VCaP (cell line): ENCODE data around the gene NCDN.

Source experiments
- H3K27ac ChIP-seq: fragments of 450-650 bp; 2 replicates; pipeline ENCODE4 v1.5.1; 2017
- TF ChIP-seq, protein P1 (sequence below): fragments of 450-650 bp; conservative IDR thresholded peaks from 2 replicates; pipeline ENCODE4 v1.5.1; 2017; ENCODE audit warnings: mild to moderate bottlenecking, moderate library complexity

The NCDN gene

DNA sequence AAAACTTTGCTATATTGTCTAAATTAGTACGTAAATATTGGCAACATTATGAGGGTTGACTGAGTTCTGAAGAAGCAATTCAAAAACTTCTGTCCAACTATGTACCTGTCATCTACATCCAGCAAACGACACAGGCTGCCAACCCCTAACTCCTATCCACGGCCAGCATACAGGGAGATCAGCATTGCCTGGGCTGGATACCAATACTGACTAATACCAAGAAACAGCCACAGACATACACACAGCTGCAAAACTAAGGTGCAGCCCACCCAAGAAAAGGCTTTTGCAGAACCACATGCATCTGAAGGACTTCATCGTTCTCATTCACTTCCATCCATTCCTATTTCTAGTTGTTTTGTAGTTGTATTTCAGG, 2.4 kb upstream of the NCDN start:
- peak overlapping the region; percentile 98 for H3K27ac ChIP-seq
- TF ChIP-seq, protein P1, sequence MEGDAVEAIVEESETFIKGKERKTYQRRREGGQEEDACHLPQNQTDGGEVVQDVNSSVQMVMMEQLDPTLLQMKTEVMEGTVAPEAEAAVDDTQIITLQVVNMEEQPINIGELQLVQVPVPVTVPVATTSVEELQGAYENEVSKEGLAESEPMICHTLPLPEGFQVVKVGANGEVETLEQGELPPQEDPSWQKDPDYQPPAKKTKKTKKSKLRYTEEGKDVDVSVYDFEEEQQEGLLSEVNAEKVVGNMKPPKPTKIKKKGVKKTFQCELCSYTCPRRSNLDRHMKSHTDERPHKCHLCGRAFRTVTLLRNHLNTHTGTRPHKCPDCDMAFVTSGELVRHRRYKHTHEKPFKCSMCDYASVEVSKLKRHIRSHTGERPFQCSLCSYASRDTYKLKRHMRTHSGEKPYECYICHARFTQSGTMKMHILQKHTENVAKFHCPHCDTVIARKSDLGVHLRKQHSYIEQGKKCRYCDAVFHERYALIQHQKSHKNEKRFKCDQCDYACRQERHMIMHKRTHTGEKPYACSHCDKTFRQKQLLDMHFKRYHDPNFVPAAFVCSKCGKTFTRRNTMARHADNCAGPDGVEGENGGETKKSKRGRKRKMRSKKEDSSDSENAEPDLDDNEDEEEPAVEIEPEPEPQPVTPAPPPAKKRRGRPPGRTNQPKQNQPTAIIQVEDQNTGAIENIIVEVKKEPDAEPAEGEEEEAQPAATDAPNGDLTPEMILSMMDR = no peak

DNA sequence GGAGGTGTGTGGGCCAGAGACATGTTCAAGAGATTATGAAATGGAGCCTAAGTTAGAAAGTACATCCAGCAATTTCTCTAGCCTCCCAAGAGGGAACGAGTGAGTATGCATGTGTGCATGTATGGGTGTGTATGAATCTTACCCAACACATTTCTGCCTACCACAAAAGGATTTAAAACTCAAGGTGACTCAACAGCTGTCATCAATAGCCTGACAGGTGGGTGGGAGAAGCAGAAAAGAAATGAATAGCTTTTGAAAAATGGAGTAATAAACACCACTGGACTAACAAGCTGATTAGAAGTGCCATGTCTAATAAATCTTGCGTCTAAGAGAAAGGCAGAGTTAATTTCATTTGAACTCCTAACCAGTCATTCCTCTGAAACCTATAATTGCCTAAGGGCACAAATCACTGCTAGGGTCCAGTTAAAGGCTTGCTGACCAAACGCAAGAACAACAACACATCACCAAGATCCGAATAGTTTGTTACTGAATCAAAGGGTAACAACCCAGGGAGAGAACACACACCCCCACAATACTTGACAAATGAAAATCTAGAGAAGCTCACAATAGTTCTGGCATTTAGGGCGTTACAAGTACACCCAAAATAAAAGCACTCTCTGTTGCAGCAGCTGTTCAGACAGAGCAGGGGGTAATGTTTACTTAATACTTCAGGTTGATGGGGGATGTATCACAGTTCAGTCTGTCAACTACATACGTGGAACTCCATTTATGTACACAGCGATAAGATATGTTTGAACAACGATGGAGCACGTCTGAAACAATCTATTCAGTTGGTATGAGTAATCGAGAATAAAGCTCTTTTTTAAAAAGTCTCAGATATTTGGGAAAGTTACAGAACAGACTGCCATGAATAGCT, 1.8 kb upstream of the NCDN start:
- TF ChIP-seq, protein P1 = no peak
- peak overlapping the region; percentile 98 for H3K27ac ChIP-seq

DNA sequence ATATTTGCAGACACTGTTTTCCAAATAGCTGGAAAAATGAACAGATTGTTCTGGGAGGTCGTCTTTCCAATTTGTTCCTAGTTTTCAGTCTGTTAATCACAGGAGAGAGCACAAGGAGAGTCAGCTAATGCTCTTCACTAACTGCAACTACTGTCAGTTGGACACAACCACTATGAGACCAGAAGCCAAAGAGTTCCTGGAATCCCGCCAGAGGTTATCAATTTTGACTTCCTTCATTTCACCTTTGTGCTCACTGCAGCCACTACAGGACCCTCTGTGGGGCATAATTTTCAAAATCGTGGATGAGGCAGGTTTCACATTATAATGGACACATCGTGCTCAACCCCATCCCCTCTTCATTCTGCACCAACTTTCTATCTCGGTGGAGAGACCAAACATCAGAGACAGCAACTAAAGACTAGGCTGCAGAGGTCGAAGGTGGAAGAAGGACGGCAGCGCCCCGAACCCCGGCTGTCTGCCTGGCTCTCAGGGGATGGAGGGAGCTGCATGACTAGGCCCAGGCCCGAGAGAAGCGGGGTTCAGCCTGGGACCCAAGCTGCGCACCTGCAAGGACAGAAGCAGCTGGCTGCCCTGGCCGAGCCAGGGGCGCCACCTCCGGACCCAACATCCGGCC, 998 bp upstream of the NCDN start:
- TF ChIP-seq, protein P1 = no peak
- peak overlapping the region; percentile 98 for H3K27ac ChIP-seq

DNA sequence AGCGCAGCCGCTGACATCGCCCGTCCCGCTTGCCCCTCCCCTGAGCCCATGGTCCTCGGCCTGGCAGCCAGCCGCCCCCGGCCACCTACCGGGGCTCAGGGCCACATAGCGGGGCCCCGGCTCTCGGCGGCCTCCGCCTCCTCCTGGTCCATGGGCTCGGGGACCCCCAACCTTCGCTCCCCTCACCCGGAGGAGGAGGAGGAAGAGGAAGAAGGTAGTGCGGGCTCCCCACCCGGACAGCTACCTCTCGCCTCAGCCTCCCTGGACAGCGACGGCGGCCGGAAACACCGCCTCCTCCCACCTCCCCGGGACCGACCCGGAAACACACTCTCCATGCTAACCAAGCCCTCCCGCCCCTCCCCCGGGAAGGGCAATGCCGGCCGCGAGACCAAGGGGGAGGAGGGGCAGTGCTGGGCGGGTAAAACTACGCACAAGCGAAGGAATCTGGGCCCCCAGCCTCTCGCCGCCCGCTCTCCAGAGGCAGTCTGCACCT, 435 bp upstream of the NCDN start, which contains the start of gene KIAA0319L:
Gene KIAA0319L, minus strand, starts transcription at position 286 of the 493 bp plus-strand sequence. CDS start 2,912 bp downstream, outside the sequence.
- TF ChIP-seq, protein P1 = no peak

DNA sequence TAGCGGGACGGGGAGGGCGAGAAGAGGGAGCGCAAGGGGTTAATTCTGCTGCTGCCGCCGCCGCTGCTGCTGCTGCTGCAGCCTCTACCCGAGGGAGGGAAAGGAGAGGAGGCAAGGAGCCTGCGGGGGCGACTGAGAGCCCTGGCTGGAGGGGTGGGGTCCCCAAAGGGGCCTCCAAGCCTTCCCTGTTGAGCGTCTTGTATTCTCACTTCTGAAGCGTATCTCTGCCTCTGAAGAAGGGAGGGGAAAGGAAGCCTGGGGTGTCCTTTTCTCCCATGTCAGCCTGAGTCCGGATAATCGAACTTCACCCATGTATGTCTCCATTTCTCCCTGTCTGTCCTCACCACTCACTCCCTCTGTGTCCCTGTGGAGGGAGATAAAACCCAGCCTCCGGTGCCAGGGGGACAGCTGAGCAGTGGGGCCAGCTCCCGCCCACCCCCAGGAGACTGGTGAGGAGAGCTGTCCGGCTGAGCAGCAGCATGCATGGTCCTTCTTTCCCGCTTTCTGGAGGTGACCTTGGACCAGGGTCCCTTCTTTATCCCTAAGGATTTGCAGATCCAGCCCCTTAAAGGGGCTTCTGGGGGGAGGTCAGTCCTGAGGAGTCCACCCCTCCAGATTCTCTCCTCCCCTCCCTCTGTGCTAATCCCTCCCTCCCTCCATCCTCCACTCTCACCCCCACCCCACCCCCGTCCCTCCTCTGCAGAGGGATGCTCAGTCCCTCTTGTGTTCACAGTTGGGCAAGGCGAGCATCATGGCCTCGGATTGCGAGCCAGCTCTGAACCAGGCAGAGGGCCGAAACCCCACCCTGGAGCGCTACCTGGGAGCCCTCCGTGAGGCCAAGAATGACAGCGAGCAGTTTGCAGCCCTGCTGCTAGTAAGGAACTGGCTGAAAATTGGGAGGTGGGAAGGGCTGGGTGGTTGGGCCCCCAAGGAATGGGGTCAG, 1.0 kb downstream of the NCDN start:
- TF ChIP-seq, protein P1 = peak; percentile 22; the same call in 1 of the 2 replicates
- peak overlapping the region; percentile 98 for H3K27ac ChIP-seq

More for the DNA sequence above, 435 bp upstream of the NCDN start, which contains the start of gene KIAA0319L:
- peak within 1 kb of the TSS; percentile 98 for H3K27ac ChIP-seq

DNA sequence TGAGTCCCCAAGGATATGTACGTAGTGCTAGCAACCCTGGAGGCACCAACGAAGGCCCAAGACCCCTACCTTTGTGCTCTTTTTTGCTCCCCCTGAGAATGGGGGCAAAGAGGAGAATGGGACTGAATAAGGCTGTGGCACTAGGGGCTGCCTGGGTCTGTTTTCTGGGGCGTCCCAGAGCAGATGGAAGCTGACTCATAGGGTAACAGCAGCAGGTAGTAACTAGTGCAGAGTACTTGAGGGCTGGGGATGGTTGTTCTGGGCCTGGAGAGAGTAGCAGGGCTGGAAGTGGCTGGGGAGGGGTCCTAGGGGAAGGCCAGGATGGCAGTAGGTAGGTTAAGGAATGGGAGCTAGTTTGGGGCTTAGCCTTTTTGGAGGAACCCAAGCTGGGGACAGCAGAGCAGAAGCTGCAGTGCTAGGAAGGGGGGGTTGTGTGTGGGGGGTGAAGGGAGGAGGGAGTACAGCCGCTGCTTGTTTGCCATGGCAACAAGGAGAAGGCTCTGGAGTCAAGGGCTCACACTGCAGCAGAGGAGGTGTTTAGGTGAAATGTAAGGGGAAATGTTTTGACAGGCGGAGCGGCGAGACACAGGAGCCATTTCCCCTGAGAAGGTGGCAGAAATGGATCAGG, 1.8 kb downstream of the NCDN start:
- H3K27ac ChIP-seq = peak overlapping the region; percentile 98
- TF ChIP-seq, protein P1 = no peak
